MCF 10A (cell line): ENCODE results near the gene SND1. TPM values are rescaled to one million over a fixed set of nuclear protein-coding genes. Genes with fewer than 3 reads are reported as not detected.

Experiments
- BruUV-seq: library from RNA; stranded (reverse); fragments of 400-500 nt; replicated peaks from 2 replicates; lab custom pipeline; 2021; lab: Mats Ljungman, UMichigan
- CTCF ChIA-PET: fragments of 300-600 bp; sonication (Branson Sonifier 250); formaldehyde crosslinking; extraction: SDS; loops from one replicate; lab custom pipeline; 2021; ENCODE audit warnings: antibody characterized with exemption, inconsistent platforms; lab: Yijun Ruan, JAX
- POLR2A ChIA-PET: fragments of 300-600, 350-650 bp; sonication (Branson Sonifier 250); formaldehyde crosslinking; extraction: SDS; loops from one replicate; lab custom pipeline; 2020; ENCODE audit warnings: antibody characterized with exemption, inconsistent platforms; lab: Yijun Ruan, JAX
- DNase-seq: peaks from one replicate; pipeline ENCODE4 v3.0.0-alpha.2; 2018; ENCODE audit not compliant: unreplicated experiment
- H3K27ac Mint-ChIP-seq: one replicate; pipeline ENCODE4 v1.8.0; 2022; ENCODE audit warnings: mild to moderate bottlenecking, low read depth, mixed read lengths; ENCODE audit not compliant: unreplicated experiment
- H3K27me3 Mint-ChIP-seq: one replicate; pipeline ENCODE4 v1.8.0; 2022; ENCODE audit warnings: mixed read lengths; ENCODE audit not compliant: insufficient read depth, unreplicated experiment
- H3K36me3 Mint-ChIP-seq: one replicate; pipeline ENCODE4 v1.8.0; 2022; ENCODE audit warnings: mild to moderate bottlenecking, moderate library complexity, mixed read lengths; ENCODE audit not compliant: insufficient read depth, unreplicated experiment
- H3K4me1 Mint-ChIP-seq: one replicate; pipeline ENCODE4 v1.8.0; 2022; ENCODE audit warnings: mixed read lengths; ENCODE audit not compliant: insufficient read depth, unreplicated experiment
- H3K4me3 Mint-ChIP-seq: one replicate; pipeline ENCODE4 v1.8.0; 2022; ENCODE audit warnings: mild to moderate bottlenecking, moderate library complexity, mixed read lengths; ENCODE audit not compliant: unreplicated experiment
- H3K9me3 Mint-ChIP-seq: one replicate; pipeline ENCODE4 v1.8.0; 2022; ENCODE audit warnings: mixed read lengths; ENCODE audit not compliant: unreplicated experiment
- intact Hi-C: fragments of 100-400 bp; cut with micrococcal nuclease; formaldehyde crosslinking; loops from 2 replicates; pipeline ENCODE4 v1.14.1; 2022
- total RNA-seq: library from RNA; stranded (reverse); gene quantifications from 2 replicates; pipeline ENCODE4 v1.2.3, GENCODE V29; 2022
- TF ChIP-seq, protein P1 (sequence below): fragments of 200-600 bp; IDR thresholded peaks from one replicate; pipeline ENCODE4 v1.8.0; 2022; ENCODE audit warnings: antibody characterized with exemption, mild to moderate bottlenecking; ENCODE audit not compliant: unreplicated experiment

Gene SND1
- total RNA-seq, 1 experiment from 2014 or later = 297 TPM

DNA sequence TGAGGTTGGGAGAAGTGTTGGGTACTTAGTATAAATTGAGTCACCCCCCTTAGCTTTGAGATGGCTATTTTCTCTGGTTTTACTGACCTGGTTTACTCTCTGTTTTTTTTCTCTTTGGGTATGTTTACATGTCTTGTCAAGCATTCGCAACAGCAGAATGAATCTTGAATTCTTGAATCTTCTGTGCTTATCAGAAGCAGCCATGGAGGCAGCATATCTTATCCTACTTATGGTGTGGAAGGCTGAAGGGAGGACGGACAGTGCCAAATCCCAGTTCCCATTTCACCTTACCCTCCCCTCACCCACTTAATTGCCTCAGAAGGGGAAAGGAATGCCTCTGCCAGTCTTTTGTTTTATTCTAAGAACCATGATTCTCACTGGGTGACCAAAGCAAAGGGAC is 3.7 kb downstream of the SND1 start:
- H3K27ac Mint-ChIP-seq = no peak overlapping the region
- intact Hi-C loops = no loop called here
- BruUV-seq = no TSS peak
- H3K27me3 Mint-ChIP-seq = no peaks in the 10 kb centered on the region
- no peak overlapping the region for H3K4me3 Mint-ChIP-seq
- DNase-seq = no peak
- ChIA-PET POLR2A (interaction anchor here (0.7 to 2.1 kb wide), 4 partner anchors 11 to 853 kb away, joined by 3 to 9 read pairs (median 6); partner anchors contain the start of gene GCC1), CTCF (interaction anchor here (0.6 to 1.9 kb wide), 3 partner anchors 30 to 67 kb away, joined by 3 to 5 read pairs (median 4); partner anchors contain the start of gene ARF5)
- no peaks in the 10 kb centered on the region for H3K9me3 Mint-ChIP-seq
- H3K4me1 Mint-ChIP-seq = peaks cover 48% of the 10 kb centered on the region
- TF ChIP-seq, protein P1, sequence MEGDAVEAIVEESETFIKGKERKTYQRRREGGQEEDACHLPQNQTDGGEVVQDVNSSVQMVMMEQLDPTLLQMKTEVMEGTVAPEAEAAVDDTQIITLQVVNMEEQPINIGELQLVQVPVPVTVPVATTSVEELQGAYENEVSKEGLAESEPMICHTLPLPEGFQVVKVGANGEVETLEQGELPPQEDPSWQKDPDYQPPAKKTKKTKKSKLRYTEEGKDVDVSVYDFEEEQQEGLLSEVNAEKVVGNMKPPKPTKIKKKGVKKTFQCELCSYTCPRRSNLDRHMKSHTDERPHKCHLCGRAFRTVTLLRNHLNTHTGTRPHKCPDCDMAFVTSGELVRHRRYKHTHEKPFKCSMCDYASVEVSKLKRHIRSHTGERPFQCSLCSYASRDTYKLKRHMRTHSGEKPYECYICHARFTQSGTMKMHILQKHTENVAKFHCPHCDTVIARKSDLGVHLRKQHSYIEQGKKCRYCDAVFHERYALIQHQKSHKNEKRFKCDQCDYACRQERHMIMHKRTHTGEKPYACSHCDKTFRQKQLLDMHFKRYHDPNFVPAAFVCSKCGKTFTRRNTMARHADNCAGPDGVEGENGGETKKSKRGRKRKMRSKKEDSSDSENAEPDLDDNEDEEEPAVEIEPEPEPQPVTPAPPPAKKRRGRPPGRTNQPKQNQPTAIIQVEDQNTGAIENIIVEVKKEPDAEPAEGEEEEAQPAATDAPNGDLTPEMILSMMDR = no peak
- peaks cover 31% of the 10 kb centered on the region for H3K36me3 Mint-ChIP-seq

DNA sequence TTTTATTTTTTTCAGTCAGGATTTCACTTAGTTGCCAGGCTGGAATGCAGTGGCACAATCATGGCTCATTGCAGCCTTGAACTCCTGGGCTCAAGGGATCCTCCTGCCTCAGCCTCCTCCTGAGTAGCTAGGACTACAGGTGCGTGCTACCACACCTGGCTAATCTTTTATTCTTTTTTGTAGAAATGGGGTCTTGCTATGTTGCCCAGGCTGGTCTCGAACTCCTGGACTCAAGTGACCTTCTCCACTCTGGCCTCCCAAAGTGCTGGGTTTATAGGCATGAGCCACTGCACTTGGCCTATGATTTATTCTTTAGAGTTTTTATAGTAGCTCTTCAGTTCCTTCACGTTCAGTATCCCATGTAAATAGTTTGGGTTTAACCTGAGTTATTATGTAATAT is 5.5 kb downstream of the SND1 start:
- peaks cover 53% of the 10 kb centered on the region for H3K4me1 Mint-ChIP-seq
- H3K36me3 Mint-ChIP-seq = peaks cover 47% of the 10 kb centered on the region
- DNase-seq = no peak
- TF ChIP-seq, protein P1 = no peak
- no peaks in the 10 kb centered on the region for H3K27me3 Mint-ChIP-seq
- POLR2A ChIA-PET = no interaction called here
- intact Hi-C loops = no loop called here
- no peaks in the 10 kb centered on the region for H3K9me3 Mint-ChIP-seq
- BruUV-seq = no TSS peak
- peak overlapping the region; percentile 37 for H3K27ac Mint-ChIP-seq
- no peak overlapping the region for H3K4me3 Mint-ChIP-seq
- CTCF ChIA-PET = interaction anchor here (1.3 to 1.9 kb wide), 2 partner anchors 20 to 51 kb away, joined by 3 to 5 read pairs; no protein-coding TSS in a partner anchor

DNA sequence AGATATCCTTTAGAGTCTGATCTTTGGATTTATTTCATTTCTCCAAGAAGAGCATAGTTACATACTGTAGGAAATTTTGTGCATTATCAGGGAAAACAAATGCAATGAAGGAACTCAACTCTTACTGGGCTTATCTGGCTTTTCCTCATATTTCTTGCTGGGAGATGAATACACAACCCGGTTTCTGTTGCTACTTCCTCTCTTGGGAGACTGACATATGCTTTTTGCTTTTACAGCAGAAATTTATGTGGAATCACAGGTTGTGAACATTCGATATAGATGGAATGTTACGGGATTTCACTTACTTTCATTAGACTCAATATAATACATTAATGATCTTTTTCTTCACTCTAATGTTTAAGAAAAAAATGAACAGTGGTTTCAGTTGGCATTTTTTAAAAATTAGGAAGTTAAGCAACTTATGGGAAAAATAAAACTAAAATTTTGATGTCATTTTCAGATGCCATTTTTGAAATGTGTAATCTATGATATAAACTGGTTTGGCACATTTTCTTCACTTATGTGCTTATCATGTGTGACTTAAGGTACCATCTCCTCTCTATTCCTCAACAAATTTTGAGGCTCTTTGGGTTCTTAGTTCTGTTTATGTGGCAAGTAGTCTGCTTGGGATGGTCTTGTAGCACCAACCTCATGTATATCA is 7.1 kb downstream of the SND1 start:
- no peak overlapping the region for H3K27ac Mint-ChIP-seq
- DNase-seq = no peak

DNA sequence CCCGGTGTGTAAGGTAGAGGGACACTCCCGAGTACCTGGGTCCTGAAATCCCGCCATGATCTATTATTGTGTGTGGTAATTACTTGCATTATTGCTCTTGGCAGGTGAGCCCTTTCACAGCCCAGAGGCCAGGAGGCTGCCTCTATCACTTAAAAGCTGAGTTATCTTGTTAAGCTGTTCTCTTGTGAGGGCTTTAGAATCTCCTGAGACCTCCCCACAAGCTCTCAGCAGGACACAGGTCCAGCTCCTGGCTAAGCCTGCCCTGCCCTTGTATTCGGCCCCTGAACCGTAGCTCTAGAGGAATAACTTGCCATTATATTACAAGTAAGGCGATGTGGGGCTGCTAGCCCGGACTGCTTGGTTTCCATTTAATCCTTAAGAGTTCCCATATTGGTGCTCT is 13.9 kb downstream of the SND1 start:
- Mint-ChIP-seq H3K27me3 (no peaks in the 10 kb centered on the region), H3K9me3 (no peaks in the 10 kb centered on the region), H3K4me3 (peak overlapping the region; percentile 36), H3K4me1 (peaks cover 60% of the 10 kb centered on the region), H3K36me3 (peaks cover 54% of the 10 kb centered on the region), H3K27ac (peak overlapping the region; percentile 41)
- no peak for DNase-seq
- POLR2A ChIA-PET = interaction anchor here (1.2 to 2.4 kb wide), 4 partner anchors 11 to 273 kb away, joined by 4 to 17 read pairs (median 5); partner anchors contain the start of genes SND1 and ZNF800
- no TSS peak for BruUV-seq
- CTCF ChIA-PET = interaction anchor here (0.5 to 1.4 kb wide), 3 partner anchors 43 to 1209 kb away, joined by 4 to 7 read pairs (median 6); no protein-coding TSS in a partner anchor
- TF ChIP-seq, protein P1 = no peak
- intact Hi-C loops = no loop called here

More for the DNA sequence above, 7.1 kb downstream of the SND1 start:
- no peaks in the 10 kb centered on the region for H3K9me3 Mint-ChIP-seq
- ChIA-PET CTCF (no interaction called here), POLR2A (interaction anchor here (0.6 kb wide), 1 partner anchor 8 kb away, joined by 3 read pairs; no protein-coding TSS in a partner anchor)
- TF ChIP-seq, protein P1 = no peak
- BruUV-seq = no TSS peak
- peaks cover 63% of the 10 kb centered on the region for H3K36me3 Mint-ChIP-seq
- no peaks in the 10 kb centered on the region for H3K27me3 Mint-ChIP-seq
- intact Hi-C loops = no loop called here
- peaks cover 52% of the 10 kb centered on the region for H3K4me1 Mint-ChIP-seq
- H3K4me3 Mint-ChIP-seq = no peak overlapping the region
